GM19023 (cell line): Measurements from ENCODE around the gene FGFBP3.
A peak's percentile ranks its signal among the peaks of the same experiment; 100 is the strongest.

Experiments used
- ATAC-seq: cut with Tn5 transposase; IDR thresholded peaks from one replicate; pipeline ENCODE4 v1.9.1; 2021; ENCODE audit warnings: mild to moderate bottlenecking, moderate library complexity; ENCODE audit not compliant: unreplicated experiment

The FGFBP3 gene, protein sequence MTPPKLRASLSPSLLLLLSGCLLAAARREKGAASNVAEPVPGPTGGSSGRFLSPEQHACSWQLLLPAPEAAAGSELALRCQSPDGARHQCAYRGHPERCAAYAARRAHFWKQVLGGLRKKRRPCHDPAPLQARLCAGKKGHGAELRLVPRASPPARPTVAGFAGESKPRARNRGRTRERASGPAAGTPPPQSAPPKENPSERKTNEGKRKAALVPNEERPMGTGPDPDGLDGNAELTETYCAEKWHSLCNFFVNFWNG

DNA sequence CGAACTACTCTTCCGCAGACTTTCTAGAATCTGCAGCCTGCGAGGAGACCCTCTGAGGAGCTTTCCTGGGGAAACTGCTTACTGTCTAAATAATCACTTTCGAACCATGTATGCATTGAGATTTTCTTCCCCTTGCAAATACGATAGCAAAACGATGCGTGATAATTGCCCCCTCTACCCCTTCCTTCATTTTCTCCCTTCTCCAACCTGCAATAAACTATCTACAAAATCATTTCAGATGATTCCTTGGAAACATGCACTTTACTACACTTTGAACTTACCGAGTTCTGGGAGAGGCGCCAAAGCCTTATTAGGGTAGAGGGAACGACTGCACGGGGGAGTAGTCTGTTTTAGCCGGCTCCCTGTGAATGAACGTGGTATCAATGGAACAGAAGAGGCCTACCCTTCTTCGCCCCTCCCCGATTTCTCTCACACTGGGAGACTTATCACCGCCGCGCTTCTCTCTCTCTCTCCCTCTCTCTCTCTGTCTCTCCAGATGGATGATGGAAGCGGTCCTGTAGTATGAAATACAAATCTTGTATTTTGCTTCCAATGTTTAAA, at the start of gene FGFBP3:
Gene FGFBP3 (minus strand): TSS at position 370 of the 561 bp plus-strand sequence. CDS start 517 bp downstream, outside the sequence.
- ATAC-seq = no peak

DNA sequence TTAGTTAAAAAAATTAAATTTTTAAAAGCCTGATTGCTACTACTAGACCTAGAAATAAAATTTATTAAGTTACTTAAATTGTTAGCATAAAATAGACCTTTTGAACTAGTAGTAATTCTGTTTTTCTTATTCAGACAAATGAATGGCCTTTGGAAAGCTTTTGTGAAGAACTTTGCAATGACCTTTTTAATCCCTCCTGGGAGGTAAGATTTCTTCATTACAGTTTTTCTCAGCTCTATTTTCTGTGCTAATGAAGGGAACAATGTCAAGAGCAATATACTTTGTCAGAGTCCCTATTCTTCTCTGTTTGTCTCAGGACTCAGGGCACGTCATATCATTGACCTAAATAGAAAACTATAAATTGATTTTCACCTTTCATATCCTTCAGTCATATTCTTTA, 47.8 kb upstream of the FGFBP3 start:
- no peak for ATAC-seq

DNA sequence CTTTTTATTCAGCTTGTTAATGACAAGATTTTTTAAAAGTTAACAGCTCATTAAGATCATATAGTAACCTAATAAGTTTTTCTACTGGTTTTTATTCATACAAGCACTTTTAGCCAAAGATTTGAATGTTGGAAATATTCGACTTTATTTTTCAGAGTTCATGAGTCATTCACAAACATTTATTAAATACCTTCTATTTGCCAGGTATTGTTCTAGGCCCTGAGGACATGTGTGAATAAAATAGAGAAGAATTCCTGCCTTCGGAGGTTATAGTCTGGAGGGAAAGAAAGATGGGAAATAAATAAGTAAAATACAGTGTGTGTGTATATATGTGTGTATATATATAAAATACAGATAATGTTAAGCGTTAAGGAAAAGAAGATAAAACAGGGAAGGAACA, 45.8 kb upstream of the FGFBP3 start:
- no peak for ATAC-seq

DNA sequence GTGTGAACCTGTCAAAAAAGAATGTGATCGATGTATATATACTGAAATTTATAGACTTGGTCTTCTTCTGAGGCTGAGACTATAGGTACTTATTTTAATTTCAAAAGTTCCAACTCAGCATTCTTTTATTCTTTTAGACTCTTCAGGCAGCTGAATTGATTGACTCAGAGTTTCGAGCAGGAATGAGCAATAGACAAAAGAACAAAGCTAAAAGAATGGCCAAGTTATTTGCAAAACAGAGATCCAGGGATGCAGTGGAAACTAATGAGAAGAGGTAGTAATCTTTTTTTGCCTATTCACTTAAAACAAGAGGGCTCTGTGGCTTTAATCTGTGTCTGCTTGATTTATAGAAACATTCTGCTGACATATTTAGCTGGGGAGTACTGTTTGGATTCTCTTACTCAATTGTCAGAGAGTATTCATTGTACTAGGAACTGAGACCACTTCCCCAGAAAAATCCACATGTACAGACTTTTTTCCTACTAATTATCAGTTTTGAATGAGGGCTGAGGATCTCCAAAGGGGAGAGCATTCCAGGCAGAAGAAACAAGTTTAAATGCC, 44.4 kb upstream of the FGFBP3 start:
- no peak for ATAC-seq

DNA sequence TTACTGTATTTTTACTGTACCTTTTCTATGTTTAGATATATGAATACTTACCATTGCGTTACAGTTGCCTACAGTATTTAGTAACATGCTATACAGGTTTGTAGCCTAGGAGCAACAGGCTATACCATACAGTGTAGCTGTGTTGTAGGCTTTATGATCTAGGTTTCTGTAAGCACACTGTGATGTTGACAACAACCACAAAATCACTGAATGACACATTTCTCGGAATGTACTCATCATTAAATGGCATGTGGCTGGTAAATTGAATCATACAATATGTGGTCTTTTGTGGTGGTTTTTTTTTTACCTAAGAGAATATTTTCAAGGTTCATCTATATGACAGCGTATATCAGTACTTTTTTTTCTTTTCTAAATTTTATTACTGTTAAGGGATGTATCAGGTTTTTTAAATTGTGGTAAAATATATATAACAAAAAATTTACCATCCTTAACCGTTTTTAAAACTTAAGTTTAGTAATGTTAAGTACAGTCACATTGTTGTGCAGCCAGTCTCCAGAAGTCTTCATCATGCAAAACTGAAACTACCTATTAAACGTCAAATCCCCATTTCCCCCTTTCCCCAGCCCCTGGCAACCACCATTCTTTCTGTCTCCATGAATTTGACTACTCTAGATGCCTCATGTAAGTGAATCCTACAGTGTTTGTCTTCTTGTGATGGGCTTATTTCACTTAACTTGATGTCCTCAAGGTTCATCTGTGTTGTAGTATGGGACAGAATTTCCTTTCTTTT, 35.8 kb upstream of the FGFBP3 start:
- no peak for ATAC-seq

DNA sequence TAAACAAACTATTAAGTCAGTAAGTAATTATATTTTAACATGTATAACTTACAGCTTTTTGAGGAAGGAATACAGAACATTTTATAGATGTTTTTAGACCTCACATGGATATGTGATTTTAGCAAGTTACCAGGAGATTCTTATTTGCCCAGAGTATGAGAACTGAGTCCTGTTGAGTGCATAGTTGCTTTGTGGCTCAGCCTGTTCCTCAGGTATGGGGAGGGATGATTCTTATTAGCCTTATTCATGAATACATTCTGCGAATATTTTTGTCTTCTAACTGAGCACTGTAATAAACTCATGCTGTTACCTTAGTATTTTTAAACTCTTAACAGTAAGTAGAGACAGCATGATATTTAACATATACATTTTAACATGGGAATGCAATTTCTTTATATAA, 32.1 kb upstream of the FGFBP3 start:
- ATAC-seq = no peak

DNA sequence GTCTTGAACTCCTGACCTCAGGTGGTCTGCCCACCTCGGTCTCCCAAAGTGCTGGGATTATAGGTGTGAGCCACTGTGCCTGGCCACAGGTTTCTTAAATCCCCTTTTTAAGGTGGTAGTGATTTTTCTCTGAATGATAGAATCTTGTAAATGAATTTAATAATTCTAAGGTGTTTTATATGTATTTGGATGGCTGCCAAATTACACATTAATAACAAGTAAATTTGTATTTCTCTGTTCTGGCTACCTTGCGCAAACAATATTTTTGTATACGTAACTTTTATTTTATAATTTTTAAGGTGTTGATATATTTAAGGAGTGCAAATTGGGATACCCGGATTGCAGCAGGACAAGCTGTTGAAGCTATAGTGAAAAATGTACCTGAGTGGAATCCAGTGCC, 30.4 kb upstream of the FGFBP3 start:
- ATAC-seq = no peak

DNA sequence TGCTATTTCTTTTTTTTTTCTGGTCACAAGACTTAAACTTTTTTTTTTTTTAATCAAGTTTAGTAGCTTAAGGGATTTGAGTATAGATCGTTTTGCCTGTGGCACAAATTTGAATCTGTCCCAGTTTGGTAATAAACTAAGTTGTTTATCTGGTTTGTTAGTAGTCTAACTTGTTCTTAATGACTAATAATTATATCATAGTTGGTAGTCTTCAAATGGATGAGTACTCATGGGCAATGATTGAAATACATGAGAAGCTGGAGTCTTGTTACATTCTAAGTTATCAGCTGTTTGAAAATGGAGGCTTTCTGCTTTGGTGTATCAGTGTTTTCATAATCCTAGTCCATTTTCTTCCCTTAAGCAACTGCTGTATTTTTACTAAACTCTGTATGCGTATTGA, 26.6 kb upstream of the FGFBP3 start:
- no peak for ATAC-seq

DNA sequence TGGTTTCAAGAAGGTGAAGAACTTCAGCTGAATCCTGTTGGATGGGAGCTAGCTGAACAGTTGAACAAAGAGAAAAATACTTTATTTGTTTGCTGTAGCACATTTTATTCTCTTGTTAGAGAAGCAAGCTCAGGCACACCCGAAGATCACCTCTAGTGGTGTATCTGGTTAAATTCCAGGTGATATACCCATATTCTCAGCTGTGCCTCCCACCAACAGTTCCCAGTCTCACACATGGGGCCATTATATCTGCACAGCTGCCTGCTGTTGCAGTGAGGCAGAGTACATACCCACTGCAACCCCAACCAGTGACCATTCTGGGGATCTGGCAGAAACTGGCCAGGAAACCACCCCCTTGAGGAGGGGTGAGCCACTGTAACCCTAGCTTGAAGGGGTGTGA, 23.5 kb upstream of the FGFBP3 start:
- no peak for ATAC-seq

DNA sequence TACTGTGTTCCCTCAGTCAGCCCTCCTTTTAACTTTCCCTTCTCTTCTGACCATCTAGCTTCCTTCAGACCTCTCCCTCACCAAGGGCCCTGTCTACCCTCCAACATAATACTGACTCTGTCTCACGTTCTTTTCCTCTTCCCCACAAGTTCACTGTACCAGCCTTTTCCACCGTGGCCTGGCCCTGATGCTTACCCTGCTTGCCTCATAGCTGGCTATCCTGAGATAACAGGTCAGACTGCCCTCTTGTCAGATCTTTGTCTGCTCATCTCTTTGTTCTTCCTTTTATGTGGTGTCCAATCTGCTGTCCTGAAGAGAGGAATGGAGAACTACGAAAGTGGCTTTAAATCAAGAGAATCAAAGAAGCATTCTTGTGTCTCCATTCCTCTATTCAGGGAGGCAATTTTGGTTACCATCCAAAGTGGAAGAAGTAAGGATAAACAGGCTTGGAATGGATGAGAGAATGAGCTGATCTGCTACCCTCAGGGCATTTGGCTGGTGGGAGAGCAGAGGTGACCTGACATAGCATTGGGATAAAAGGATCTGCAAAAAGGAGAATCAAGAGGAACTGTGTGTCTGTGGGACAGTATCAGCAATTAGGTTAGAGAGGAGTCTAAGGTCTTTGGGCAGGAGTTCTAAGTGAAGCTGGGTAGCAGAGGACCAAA, 22.4 kb upstream of the FGFBP3 start:
- ATAC-seq = no peak

DNA sequence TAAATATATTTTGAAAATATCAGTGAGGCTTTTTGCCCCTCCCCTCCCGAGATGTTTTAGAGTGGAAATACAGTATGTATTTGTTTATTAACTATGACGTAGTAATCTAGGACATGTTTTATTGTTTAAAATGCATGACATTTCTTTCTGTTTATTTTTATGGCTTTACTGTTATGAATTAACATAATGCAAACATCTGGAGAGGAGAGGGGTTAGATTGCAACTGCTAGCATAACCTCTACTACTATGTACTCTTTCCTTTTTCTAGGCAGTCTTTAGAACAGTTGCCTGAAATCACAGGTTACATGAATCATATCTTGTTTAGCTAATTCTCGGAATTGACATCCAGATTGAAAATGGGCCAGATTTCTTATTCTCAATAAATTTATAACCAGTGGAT, 21.7 kb upstream of the FGFBP3 start:
- ATAC-seq = no peak

DNA sequence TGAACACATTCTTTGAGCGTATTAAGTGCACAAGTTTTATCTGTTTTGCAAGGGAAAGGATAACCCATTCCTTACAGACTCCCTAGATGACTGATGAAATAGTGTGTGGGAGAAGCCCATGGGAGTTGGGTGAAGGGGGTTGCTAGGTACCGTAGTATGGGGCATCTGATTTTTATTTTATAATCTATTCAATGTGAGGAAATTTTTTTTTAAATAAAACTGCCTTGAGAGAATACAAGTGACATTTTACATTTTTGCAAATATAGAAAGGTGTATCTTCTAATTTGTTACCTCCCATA, 15.7 kb upstream of the FGFBP3 start:
- no peak for ATAC-seq

DNA sequence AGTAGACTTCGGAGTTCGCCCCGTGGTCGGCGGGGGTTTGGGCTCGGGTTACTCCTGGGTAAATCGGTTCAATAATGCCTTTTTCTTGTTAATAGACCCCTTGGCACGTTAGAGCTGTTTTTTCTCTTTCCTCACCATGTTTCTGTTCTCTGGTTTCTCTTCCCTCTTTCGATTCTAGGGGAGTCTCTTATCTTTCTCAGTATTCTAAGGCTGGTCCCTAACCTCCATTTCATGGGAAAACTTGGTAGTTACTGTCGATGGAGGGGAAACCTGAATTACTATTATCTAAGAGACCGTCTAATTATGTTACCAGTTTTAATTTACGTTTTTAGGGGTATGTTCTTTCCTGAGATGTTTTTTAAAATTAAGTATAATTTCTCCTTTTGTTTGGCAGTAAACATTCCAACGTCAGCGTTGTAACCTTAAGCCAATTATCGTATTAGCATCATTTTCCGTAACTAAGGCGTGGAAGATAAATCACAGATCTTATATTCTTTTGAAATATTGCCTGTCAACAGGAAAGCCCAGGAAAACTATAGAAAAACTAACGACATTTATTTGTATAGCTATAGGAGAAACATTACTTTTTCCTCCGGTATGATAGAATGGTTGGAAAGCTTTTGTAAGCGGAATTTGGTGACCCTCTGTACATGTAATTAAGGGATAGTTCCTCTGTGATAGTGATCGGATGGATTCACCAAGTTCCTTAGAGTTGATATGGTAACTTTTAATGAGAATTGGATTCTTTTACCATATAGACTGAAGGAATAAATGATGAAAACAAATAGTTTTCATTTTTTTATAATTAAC, 15.1 kb upstream of the FGFBP3 start:
- peak; percentile 18 for ATAC-seq

DNA sequence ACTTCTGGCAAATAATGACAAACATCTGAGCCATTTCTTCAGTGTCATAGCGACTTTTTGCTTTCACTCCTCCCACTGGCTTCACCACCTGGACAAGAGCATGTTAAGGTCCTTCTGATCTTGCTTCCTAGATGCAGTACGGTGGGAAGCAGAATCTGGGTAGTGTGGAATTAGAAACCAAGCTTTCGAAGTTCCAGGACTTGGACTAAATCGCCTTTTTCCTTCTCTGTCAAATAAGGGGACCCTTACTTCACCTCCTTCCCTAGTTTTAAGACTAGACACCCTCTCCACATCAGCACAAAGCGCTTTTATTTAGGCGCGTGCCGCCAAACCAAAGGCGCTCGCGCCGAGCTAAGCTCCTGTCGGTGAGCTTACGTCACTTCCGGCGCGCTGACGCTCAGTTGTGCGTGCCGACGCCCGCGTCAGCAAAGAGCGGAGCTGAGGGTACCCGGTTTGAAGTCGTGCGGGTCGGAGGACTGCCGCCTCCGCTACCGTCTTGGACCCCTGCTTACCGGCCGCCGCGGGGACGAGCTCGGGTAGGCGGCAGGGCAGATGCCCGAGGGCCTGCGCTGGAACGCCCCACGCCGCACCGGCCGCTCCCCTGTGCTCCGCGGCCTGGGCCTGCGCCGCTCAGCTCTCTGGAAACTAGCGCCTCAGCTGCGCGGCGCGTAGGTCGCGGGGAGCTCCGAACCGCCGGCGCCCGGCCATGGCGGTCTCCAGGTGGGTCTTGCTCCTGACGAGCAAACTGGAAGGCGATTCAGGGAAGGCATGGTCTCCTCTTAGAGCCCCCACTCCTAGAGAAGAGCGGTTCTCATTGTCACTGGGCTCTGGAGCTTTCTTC, 14.3 kb upstream of the FGFBP3 start, which contains the start of gene BTAF1:
Gene BTAF1 (plus strand): TSS at position 400 of the 841 bp plus-strand sequence. CDS start 307 bp downstream, at position 707.
- peak; percentile 98 for ATAC-seq

DNA sequence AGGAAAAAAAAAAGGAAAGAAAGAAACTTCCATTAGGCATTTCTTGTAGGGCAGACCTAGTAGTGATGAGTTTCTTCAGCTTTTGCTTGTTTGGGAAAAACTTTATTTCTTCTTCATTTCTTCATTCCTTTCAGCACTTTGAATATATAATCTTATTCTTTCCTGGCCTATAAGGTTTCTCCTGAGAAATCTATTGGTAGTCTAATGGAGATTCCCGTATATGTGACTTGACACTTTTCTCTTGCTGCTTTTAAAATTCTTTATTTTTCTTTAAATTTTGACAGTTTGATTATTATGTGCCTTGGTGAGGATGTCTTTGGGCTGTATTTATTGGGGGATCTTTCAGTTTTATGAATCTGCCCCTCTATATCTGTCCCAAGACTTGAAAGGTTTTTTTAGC, 10.4 kb upstream of the FGFBP3 start:
- no peak for ATAC-seq

DNA sequence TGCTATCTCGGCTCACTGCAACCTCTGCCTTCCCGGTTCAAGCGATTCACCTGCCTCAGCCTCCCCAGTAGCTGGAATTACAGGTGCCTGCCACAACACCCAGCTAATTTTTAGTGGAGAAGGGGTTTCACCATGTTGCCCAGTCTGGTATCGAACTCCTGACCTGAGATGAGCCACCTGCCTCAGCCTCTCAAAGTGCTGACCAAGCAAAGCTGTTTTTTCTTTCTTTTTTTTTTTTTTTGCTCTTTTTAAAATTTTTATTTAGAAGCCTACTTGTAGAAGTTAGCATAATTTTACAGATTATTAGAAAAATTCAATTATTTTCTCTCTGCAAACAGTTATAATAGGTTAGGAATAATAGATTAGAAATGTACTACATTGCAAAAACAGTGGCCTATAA, 1.2 kb upstream of the FGFBP3 start:
- ATAC-seq = no peak

DNA sequence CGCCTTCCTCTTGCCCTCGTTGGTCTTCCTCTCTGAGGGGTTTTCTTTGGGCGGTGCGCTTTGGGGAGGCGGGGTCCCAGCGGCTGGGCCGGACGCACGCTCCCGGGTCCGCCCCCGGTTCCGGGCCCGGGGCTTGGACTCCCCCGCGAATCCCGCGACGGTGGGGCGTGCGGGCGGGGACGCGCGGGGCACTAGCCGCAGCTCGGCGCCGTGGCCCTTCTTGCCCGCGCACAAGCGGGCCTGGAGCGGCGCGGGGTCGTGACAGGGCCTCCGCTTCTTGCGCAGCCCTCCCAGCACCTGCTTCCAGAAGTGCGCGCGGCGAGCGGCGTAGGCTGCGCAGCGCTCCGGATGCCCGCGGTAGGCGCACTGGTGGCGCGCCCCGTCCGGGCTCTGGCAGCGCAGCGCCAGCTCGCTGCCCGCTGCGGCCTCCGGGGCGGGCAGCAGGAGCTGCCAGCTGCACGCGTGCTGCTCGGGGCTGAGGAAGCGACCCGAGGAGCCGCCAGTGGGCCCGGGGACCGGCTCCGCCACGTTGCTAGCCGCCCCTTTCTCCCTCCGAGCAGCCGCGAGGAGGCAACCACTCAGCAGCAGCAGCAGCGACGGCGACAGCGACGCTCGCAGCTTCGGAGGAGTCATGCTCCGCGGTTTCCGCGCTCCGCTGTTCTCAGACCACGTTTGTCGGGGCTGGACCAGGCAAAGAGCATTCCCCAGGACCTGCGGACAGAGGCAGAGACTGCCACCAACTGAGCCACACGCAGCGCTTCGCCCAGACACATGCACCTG, 759 bp downstream of the FGFBP3 start:
- peak; percentile 86 for ATAC-seq

DNA sequence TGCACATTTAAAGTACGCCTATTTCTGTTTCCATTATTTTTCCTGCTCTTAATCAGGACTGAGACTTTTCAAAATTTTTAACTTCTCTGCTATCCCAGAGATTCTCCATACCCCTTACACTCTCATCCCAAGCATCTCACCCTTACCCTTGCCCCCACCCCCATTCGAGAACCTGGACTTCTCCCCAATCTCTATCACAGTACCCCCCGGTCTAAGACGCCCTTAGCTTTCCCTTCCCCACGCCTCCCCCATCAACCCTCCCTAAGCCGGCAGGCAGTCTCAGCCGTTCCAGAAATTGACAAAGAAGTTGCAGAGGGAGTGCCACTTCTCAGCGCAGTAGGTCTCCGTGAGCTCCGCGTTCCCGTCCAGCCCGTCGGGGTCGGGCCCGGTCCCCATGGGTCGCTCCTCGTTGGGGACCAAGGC, 1.4 kb downstream of the FGFBP3 start:
- ATAC-seq = no peak

DNA sequence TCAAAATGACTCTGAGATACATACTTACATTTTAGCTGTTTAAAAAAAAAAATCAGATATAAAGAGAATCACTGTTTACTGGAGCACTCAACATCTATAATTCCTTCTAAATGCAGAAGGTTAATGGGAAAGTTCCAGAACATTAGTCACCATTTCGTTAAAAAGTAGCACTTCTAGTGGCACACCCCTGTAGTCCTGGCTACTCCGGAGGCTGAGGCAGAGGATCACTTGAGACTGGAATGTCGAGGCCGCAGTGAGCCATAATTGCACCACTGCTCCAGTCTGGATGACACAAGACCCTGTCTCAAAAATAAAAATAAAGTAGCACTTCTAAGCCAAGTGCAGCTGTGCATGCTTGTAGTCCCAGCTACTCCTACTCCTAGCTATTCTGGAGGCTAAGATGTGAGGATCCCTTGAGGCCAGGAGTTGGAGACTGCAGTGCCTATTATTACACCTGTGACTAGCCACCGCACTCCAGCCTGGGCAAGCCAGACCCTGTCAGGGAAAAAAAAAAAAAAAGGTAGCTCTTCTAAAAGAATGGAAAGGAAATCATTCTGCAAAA, 2.2 kb downstream of the FGFBP3 start:
- ATAC-seq = no peak
